ENCODE measurements around the gene CD44.
"Not testable (repeated sequence)": the region's sequence is repeated elsewhere in the genome, so short reads cannot be mapped to it uniquely, and the experiment has no call there.

CD44 gene

GRCh38 chr11:35223371-35223796 lies 84.4 kb downstream of the CD44 start:
- Histone ChIP-seq H3K27ac (no peak overlapping the region), H3K36me3 (ENCODE audit: insufficient read depth, low read length) (no peaks in the 10 kb centered on the region)
- no peak for DNase-seq (ENCODE audit: low read depth, low spot score)

GRCh38 chr11:35223991-35224390 lies 85.0 kb downstream of the CD44 start:
- no peaks in the 10 kb centered on the region for H3K36me3 ChIP-seq (ENCODE audit: insufficient read depth, low read length)
- TF ChIP-seq EZH2 (IDR thresholded peaks at IDR 0.05): no peak
- TF ChIP-seq FOXP2 (optimal IDR thresholded peaks at IDR 0.05; ENCODE audit: control extremely low read depth, extremely low read length, insufficient read depth): no peak
- TF ChIP-seq POLR2AphosphoS5 (IDR thresholded peaks at IDR 0.05; ENCODE audit: borderline replicate concordance, low read depth, low read length): no peak
- no peak overlapping the region for H3K9ac ChIP-seq (ENCODE audit: insufficient read length)
- no peak overlapping the region for H3K27ac ChIP-seq
- H3K4me3 ChIP-seq: no peak overlapping the region
- DNase-seq (ENCODE audit: low read depth, low spot score): no peak
- no peaks in the 10 kb centered on the region for H3K9me3 ChIP-seq (ENCODE audit: low read depth, low read length)

More at GRCh38 chr11:35223371-35223796, 84.4 kb downstream of the CD44 start:
- Histone ChIP-seq H3K9me3 (ENCODE audit: low read depth, low read length) (no peaks in the 10 kb centered on the region), H3K4me3 (no peak overlapping the region), H3K9ac (ENCODE audit: insufficient read length) (no peak overlapping the region)
- TF ChIP-seq FOXP2 (optimal IDR thresholded peaks at IDR 0.05; ENCODE audit: control extremely low read depth, extremely low read length, insufficient read depth) (no peak), POLR2AphosphoS5 (IDR thresholded peaks at IDR 0.05; ENCODE audit: borderline replicate concordance, low read depth, low read length) (no peak), EZH2 (IDR thresholded peaks at IDR 0.05) (no peak)

GRCh38 chr11:35225946-35226520 lies 87.1 kb downstream of the CD44 start:
- no peak overlapping the region for H3K4me3 ChIP-seq
- H3K9ac ChIP-seq (ENCODE audit: insufficient read length): no peak overlapping the region
- H3K36me3 ChIP-seq (ENCODE audit: insufficient read depth, low read length): no peaks in the 10 kb centered on the region
- TF ChIP-seq POLR2AphosphoS5 (IDR thresholded peaks at IDR 0.05; ENCODE audit: borderline replicate concordance, low read depth, low read length) (no peak), EZH2 (IDR thresholded peaks at IDR 0.05) (no peak), FOXP2 (optimal IDR thresholded peaks at IDR 0.05; ENCODE audit: control extremely low read depth, extremely low read length, insufficient read depth) (no peak)
- no peak for DNase-seq (ENCODE audit: low read depth, low spot score)
- H3K9me3 ChIP-seq (ENCODE audit: low read depth, low read length): no peaks in the 10 kb centered on the region
- H3K27ac ChIP-seq: no peak overlapping the region

GRCh38 chr11:35226756-35227155 lies 87.8 kb downstream of the CD44 start:
- H3K27ac ChIP-seq; H3K4me3 ChIP-seq; H3K9me3 ChIP-seq (ENCODE audit: low read depth, low read length); H3K9ac ChIP-seq (ENCODE audit: insufficient read length); H3K36me3 ChIP-seq (ENCODE audit: insufficient read depth, low read length); DNase-seq (ENCODE audit: low read depth, low spot score): not testable (repeated sequence)

- TF ChIP-seq POLR2AphosphoS5 (IDR thresholded peaks at IDR 0.05; ENCODE audit: borderline replicate concordance, low read depth, low read length) (no peak), EZH2 (IDR thresholded peaks at IDR 0.05) (no peak)
- no peak overlapping the region for H3K27ac ChIP-seq
- H3K36me3 ChIP-seq (ENCODE audit: insufficient read depth, low read length): no peaks in the 10 kb centered on the region
Observed at GRCh38 chr11:35227576-35228327, 88.8 kb downstream of the CD44 start.

GRCh38 chr11:35228328-35228725 lies 89.4 kb downstream of the CD44 start:
- TF ChIP-seq EZH2 (IDR thresholded peaks at IDR 0.05) (no peak), POLR2AphosphoS5 (IDR thresholded peaks at IDR 0.05; ENCODE audit: borderline replicate concordance, low read depth, low read length) (no peak), FOXP2 (optimal IDR thresholded peaks at IDR 0.05; ENCODE audit: control extremely low read depth, extremely low read length, insufficient read depth) (no peak)
- Histone ChIP-seq H3K36me3 (ENCODE audit: insufficient read depth, low read length) (no peaks in the 10 kb centered on the region), H3K4me3 (no peak overlapping the region), H3K9me3 (ENCODE audit: low read depth, low read length) (no peaks in the 10 kb centered on the region), H3K27ac (no peak overlapping the region), H3K9ac (ENCODE audit: insufficient read length) (no peak overlapping the region)
- no peak for DNase-seq (ENCODE audit: low read depth, low spot score)

More at GRCh38 chr11:35227576-35228327, 88.8 kb downstream of the CD44 start:
- H3K9ac ChIP-seq (ENCODE audit: insufficient read length): no peak overlapping the region
- no peak overlapping the region for H3K4me3 ChIP-seq
- no peak for DNase-seq (ENCODE audit: low read depth, low spot score)
- H3K9me3 ChIP-seq (ENCODE audit: low read depth, low read length): no peaks in the 10 kb centered on the region

GRCh38 chr11:35230388-35230787 lies 91.4 kb downstream of the CD44 start:
- Histone ChIP-seq H3K9ac (ENCODE audit: insufficient read length) (no peak overlapping the region), H3K4me3 (no peak overlapping the region), H3K9me3 (ENCODE audit: low read depth, low read length) (no peaks in the 10 kb centered on the region), H3K27ac (no peak overlapping the region), H3K36me3 (ENCODE audit: insufficient read depth, low read length) (no peaks in the 10 kb centered on the region)
- DNase-seq (ENCODE audit: low read depth, low spot score): no peak
- TF ChIP-seq POLR2AphosphoS5 (IDR thresholded peaks at IDR 0.05; ENCODE audit: borderline replicate concordance, low read depth, low read length): no peak
- no peak for TF ChIP-seq EZH2 (IDR thresholded peaks at IDR 0.05)
- no peak for TF ChIP-seq FOXP2 (optimal IDR thresholded peaks at IDR 0.05; ENCODE audit: control extremely low read depth, extremely low read length, insufficient read depth)

GRCh38 chr11:35231076-35231860 lies 92.3 kb downstream of the CD44 start:
- no peak for DNase-seq (ENCODE audit: low read depth, low spot score)
- TF ChIP-seq POLR2AphosphoS5 (IDR thresholded peaks at IDR 0.05; ENCODE audit: borderline replicate concordance, low read depth, low read length) (no peak), EZH2 (IDR thresholded peaks at IDR 0.05) (no peak), FOXP2 (optimal IDR thresholded peaks at IDR 0.05; ENCODE audit: control extremely low read depth, extremely low read length, insufficient read depth) (no peak)
- Histone ChIP-seq H3K36me3 (ENCODE audit: insufficient read depth, low read length) (no peaks in the 10 kb centered on the region), H3K4me3 (no peak overlapping the region), H3K9ac (ENCODE audit: insufficient read length) (no peak overlapping the region), H3K9me3 (ENCODE audit: low read depth, low read length) (no peaks in the 10 kb centered on the region), H3K27ac (no peak overlapping the region)

Data from SK-N-MC (cell line).